Activated T-helper 1 cell treated with anti-CD3 and anti-CD28 coated beads, Interleukin-2, amount 50 U/mL, for 16 hours (primary cell): ENCODE data around the gene TMEM92.
"Not testable (repeated sequence)": the region's sequence is repeated elsewhere in the genome, so short reads cannot be mapped to it uniquely, and the experiment has no call there.

Experiments used
- DNase-seq, 2 donors: peaks; one replicate each; pipeline ENCODE4 v3.0.0-alpha.2; 2020; ENCODE audit warnings: low read depth in 1 of 2, low spot score in 1 of 2

TMEM92 gene

GRCh38 chr17:50275279-50275678, 1.0 kb downstream of the TMEM92 start:
- DNase-seq: no peak

DNA sequence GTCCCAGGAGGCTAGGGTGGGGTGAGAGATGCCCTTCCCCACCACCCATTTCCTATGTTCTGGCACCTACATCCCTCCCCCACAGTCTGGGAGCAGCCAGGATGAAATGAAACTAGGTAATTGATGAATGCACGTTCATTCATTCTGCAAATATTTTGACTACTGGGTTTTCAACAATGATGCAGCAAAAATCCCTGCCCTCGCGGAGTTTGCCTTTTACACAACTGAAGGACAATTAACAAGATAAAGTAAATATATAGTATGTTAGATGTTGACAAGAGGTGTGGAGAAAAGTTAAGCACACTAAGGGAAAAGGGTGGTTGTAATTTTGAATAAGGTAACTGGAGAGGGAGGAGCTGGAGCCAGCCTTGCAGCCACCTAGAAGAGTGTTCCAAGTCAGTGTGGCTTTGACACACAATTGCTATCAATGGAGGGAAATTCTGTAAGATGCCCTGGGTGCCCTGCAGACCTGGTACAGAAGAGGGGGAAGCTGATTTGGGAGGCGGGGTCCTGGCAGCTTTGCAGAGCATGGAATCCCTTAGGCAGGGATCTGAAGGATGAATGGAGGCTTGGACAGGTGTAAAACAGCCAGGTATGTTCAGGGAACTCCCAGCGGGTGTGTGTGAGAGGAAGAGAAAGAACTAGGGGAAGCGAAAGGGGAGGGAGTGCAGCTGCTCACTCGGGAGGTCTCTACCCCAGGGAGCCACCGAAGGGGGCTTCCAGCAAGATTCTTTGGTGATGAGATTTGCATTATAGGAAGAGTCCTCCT, 2.5 kb downstream of the TMEM92 start:
- DNase-seq: no peak

GRCh38 chr17:50277357-50277754, 3.1 kb downstream of the TMEM92 start:
- DNase-seq: no peak

- DNase-seq: no peak
Observed at GRCh38 chr17:50278526-50279180, 4.4 kb downstream of the TMEM92 start.

DNA sequence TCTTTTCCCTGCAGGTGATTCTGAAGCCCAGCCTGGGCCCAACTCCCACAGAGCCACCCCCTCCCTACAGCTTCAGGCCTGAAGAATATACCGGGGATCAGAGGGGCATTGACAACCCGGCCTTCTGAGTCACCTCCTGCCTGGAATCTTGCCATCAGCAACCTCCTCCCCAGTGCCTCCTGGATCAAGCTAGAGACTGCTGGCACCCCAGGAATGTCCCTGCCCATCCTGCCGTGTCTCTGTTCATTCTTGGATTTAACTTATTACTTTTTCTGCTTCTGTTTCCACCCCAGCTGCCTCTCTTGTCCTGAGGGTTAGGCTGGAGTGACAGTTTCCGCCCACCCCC, 4.9 kb downstream of the TMEM92 start:
- DNase-seq: no peak

- no peak for DNase-seq
Observed at GRCh38 chr17:50279639-50280038, 5.4 kb downstream of the TMEM92 start.

GRCh38 chr17:50280068-50280467, 5.8 kb downstream of the TMEM92 start:
- no peak for DNase-seq

- no peak for DNase-seq
Observed at GRCh38 chr17:50280801-50281441, 6.7 kb downstream of the TMEM92 start.

GRCh38 chr17:50281739-50282401, 7.6 kb downstream of the TMEM92 start:
- DNase-seq: no peak

GRCh38 chr17:50283246-50283645, 9.0 kb downstream of the TMEM92 start:
- no peak for DNase-seq

DNA sequence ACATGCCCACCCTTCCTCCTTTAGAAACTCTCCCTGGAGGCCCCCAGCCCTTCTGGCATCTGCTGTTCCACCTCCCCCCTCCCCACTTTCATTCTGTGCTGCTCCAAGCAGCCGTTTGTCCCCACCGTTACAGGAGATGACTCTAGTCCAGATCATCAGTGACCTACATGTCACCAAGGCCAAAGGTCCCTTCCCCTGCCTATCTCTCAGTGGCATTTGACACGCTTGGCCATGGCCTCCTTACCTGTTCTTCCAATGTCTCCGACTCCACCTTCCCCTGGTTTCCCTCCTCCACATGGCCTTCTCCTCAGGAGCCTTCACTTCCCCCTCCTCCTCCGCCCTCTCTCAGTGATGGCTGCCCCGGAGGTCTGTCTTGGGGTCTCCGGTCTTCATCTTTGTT, 9.4 kb downstream of the TMEM92 start:
- DNase-seq: no peak

GRCh38 chr17:50285941-50286340, 11.7 kb downstream of the TMEM92 start:
- no peak for DNase-seq

GRCh38 chr17:50287302-50287701, 13.0 kb downstream of the TMEM92 start:
- not testable (repeated sequence) for DNase-seq

DNA sequence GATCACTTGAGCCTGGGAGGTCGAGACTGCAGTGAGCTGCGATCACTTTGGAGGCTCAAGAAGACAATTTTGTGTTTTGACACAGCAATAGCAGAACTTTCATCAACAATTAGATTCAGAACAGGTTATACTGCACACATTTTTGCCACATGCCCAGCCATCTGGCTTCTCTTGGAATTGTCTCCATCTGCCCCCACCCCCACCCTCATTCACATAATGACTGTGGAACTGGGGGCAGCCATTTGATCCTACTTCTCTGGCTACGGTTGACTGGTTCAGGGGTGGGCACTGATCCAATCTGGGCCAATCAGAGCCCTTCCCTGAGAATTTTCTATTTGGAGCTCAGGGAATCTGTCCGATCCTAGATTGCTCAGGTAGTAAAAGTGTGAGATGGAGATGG, 14.0 kb downstream of the TMEM92 start:
- no peak for DNase-seq

DNA sequence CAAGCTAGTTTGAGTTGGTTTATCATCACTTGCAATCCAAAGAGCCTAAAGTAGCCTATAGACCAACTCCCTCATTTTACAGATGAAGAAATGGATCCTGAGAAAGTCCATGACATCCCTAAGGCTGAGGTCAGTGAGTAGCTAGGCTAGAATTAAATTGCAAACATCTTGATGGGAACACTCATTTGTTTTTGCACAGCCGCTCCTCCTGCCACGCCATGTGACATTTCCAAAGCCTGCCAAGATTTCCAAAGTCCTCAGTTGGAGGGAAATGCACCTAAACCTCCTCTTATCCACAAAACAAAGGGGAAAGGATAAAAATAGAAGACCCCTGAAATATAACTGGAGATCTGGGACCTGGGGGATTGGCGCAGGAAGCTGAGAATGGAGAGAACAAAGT, 15.0 kb downstream of the TMEM92 start:
- no peak for DNase-seq

DNA sequence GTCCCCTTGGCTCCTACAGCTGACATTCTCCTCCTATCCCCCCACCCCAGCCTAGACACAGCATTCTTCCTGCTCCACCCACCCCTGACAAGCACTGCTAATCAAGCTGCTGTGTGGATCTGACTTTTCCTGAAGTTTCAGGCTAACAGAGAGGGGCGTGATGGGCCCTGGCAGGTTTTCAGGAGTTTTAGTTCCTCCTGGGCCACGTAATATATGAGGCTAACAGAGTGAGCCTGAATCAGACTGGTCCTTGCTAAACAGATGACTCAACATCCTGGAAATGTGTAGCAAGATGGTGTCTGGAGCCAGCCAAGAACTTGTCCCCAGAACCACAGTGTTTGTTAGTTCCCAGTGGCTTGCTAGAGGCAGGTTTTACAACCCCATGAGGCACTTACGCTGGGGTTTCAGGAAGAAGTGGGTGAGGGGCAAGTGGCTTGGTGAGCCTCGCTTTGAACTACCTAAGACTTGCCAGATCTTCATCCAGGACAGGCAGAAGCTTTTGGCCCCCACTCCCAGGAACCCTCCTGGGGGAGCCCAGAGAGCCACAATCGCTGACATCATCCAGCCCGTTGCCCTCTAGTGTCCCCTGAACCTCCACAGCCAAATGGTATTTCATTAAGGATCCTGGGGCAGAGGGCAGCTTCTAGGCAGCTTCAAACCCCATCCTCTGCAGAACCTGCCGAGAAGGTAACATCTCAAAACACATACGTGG, 15.9 kb downstream of the TMEM92 start:
- DNase-seq: no peak

- DNase-seq: no peak
Observed at GRCh38 chr17:50290933-50291332, 16.7 kb downstream of the TMEM92 start.

GRCh38 chr17:50292465-50292864, 18.2 kb downstream of the TMEM92 start:
- DNase-seq: no peak

DNA sequence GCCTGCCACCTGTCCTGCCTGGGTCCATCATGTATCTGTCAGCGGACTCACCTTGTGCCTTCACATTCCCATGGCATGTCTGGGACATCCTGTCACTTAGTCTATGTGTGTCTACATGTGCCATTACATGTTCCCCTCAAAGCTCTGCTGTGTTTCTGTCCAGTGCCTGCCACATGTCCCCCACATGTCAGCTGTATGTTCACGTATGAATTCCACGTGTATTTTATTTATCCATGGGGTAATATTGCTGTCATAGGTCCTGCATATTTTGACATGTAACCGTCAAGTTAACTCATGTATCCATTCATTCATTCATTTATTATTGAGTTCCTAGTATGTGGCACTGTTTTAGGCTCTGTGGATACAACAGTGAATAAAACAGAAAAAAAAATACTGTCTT, 20.8 kb downstream of the TMEM92 start:
- no peak for DNase-seq

GRCh38 chr17:50297407-50297865, 23.2 kb downstream of the TMEM92 start:
- peak; percentile 38 to 63 for DNase-seq

GRCh38 chr17:50298018-50298417, 23.8 kb downstream of the TMEM92 start:
- DNase-seq: no peak
